Measurements from ENCODE around the gene UBTF.

The UBTF gene

GRCh38 chr17:44171931-44172455, 47.5 kb downstream of the UBTF start:
- peaks cover 13% of the 10 kb centered on the region for H3K27me3 ChIP-seq
- H3K4me3 ChIP-seq (ENCODE audit: low read depth in 1 of 2, low read length in 1 of 2), result no peak overlapping the region
- TF ChIP-seq, protein P1, sequence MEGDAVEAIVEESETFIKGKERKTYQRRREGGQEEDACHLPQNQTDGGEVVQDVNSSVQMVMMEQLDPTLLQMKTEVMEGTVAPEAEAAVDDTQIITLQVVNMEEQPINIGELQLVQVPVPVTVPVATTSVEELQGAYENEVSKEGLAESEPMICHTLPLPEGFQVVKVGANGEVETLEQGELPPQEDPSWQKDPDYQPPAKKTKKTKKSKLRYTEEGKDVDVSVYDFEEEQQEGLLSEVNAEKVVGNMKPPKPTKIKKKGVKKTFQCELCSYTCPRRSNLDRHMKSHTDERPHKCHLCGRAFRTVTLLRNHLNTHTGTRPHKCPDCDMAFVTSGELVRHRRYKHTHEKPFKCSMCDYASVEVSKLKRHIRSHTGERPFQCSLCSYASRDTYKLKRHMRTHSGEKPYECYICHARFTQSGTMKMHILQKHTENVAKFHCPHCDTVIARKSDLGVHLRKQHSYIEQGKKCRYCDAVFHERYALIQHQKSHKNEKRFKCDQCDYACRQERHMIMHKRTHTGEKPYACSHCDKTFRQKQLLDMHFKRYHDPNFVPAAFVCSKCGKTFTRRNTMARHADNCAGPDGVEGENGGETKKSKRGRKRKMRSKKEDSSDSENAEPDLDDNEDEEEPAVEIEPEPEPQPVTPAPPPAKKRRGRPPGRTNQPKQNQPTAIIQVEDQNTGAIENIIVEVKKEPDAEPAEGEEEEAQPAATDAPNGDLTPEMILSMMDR (IDR thresholded peaks at IDR 0.05), result no peak
- H3K4me1 ChIP-seq (ENCODE audit: control insufficient read depth in 1 of 2, insufficient read depth in 1 of 2, low read depth in 1 of 2, low read length in 1 of 2), result no peaks in the 10 kb centered on the region
- no peaks in the 10 kb centered on the region for H3K9me3 ChIP-seq
- H3K36me3 ChIP-seq, result peaks cover 23% of the 10 kb centered on the region
- no peak overlapping the region for H3K27ac ChIP-seq

DNA sequence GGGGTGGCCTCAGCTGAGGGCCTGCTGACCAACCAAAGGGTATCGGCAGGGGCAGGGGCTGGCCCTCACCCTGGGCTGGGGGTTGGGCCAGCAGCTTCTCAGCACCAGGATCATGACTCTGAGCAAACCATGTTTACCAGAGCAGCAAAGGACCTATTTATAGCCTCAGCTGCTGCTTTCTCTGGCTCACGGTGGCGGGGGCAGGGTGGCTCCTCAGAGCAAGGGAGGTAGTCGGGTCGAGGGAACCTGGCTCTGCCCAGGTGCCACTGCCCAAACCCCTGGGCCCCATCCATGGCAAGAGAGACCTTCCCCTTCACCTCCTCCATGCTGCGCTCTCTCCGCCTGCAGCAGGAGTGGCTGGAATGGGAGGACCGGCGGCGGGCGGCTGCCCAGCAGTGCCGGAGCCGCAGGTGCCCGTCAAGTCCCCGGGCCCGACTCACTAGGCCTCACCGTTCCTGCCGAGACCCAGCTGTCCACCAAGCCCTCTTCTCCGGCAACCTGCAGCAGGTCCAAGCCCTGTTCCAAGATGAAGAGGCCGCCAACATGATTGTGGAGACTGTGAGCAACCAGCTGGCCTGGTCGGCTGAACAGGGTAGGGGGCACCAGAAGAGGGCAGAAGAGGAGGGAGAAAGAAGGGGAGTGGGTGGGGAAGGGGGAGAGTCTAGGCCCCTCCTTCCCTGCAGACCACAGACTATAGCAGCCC, 48.8 kb downstream of the UBTF start, which contains the start of gene ASB16:
Gene ASB16, plus strand, starts transcription at position 206 of the 703 bp plus-strand sequence. Its CDS starts 86 bp downstream, at position 292.
- TF ChIP-seq, protein P1 (IDR thresholded peaks at IDR 0.05), result no peak
- Histone ChIP-seq H3K36me3 (peaks cover 10% of the 10 kb centered on the region), H3K4me3 (ENCODE audit: low read depth in 1 of 2, low read length in 1 of 2) (no peak within 1 kb of the TSS), H3K27me3 (peaks cover 13% of the 10 kb centered on the region), H3K9me3 (no peaks in the 10 kb centered on the region), H3K27ac (no peak within 1 kb of the TSS), H3K4me1 (ENCODE audit: control insufficient read depth in 1 of 2, insufficient read depth in 1 of 2, low read depth in 1 of 2, low read length in 1 of 2) (no peaks in the 10 kb centered on the region)

DNA sequence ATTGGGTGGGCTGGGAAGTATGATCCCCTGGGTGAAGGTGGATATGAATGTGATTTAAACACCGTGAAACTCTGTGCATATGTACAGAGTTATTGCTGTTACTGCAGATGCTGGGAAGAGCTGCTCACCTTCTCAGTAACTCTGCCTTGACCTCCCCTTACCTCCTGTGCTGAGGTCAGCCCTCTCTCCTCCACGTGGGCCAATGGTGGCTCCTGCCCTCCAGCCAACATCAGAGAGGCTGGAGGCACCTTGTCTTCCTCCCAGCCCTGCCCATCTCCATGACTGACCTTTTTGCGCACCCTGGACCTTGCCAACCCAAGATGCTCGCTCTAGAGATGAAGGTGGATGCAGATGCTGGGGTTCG, 49.4 kb downstream of the UBTF start:
- Histone ChIP-seq H3K27me3 (peaks cover 13% of the 10 kb centered on the region), H3K27ac (no peak overlapping the region), H3K9me3 (no peaks in the 10 kb centered on the region), H3K4me1 (ENCODE audit: control insufficient read depth in 1 of 2, insufficient read depth in 1 of 2, low read depth in 1 of 2, low read length in 1 of 2) (no peaks in the 10 kb centered on the region), H3K4me3 (ENCODE audit: low read depth in 1 of 2, low read length in 1 of 2) (no peak overlapping the region), H3K36me3 (peaks cover 7% of the 10 kb centered on the region)
- TF ChIP-seq, protein P1 (IDR thresholded peaks at IDR 0.05), result no peak

GRCh38 chr17:44167181-44167861, 52.2 kb downstream of the UBTF start:
- Histone ChIP-seq H3K27ac (no peak overlapping the region), H3K27me3 (peaks cover 13% of the 10 kb centered on the region), H3K9me3 (no peaks in the 10 kb centered on the region), H3K36me3 (no peaks in the 10 kb centered on the region), H3K4me1 (ENCODE audit: control insufficient read depth in 1 of 2, insufficient read depth in 1 of 2, low read depth in 1 of 2, low read length in 1 of 2) (no peaks in the 10 kb centered on the region), H3K4me3 (ENCODE audit: low read depth in 1 of 2, low read length in 1 of 2) (no peak overlapping the region)
- TF ChIP-seq, protein P1 (IDR thresholded peaks at IDR 0.05), result no peak

DNA sequence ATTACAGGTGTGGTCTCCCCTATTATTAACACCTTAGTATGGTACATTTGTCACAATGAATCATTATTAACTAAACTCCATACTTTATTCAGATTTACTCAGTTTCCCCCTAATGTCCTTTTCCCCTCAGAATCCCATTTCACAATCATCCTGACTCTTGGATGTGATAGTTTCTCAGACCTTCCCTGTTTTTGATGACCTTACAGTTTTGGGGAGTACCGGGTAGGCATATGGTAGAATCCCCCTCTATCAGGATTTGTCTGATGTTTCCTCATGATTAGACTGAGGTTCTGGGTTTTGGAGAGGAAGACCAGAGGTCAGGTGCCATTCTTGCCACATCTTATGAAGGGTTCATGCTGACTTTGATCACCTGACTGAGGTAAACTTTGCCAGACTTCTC, 55.0 kb downstream of the UBTF start:
- no peaks in the 10 kb centered on the region for H3K27me3 ChIP-seq
- no peaks in the 10 kb centered on the region for H3K4me1 ChIP-seq (ENCODE audit: control insufficient read depth in 1 of 2, insufficient read depth in 1 of 2, low read depth in 1 of 2, low read length in 1 of 2)
- peaks cover 21% of the 10 kb centered on the region for H3K36me3 ChIP-seq
- H3K27ac ChIP-seq, result no peak overlapping the region
- TF ChIP-seq, protein P1 (IDR thresholded peaks at IDR 0.05), result no peak
- no peaks in the 10 kb centered on the region for H3K9me3 ChIP-seq
- H3K4me3 ChIP-seq (ENCODE audit: low read depth in 1 of 2, low read length in 1 of 2), result no peak overlapping the region
